Hepatocyte (in vitro differentiated cells): Measurements from ENCODE around the gene FGGY. TPM values are rescaled to one million over a fixed set of nuclear protein-coding genes. Genes with fewer than 3 reads are reported as not detected.

Experiments
- DNase-seq: peaks from one replicate; pipeline ENCODE4 v3.0.0-alpha.2; 2016; ENCODE audit warnings: low spot score
- H2AFZ ChIP-seq: fragments of 200-600 bp; sonication (generic); 2 replicates; pipeline ENCODE4 v1.6.0; 2016; ENCODE audit warnings: antibody characterized with exemption, mild to moderate bottlenecking
- H3K27ac ChIP-seq: fragments of 200-600 bp; sonication (generic); 2 replicates; pipeline ENCODE4 v1.5.1; 2016; ENCODE audit warnings: mild to moderate bottlenecking
- H3K27me3 ChIP-seq: fragments of 200-600 bp; sonication (generic); 2 replicates; pipeline ENCODE4 v1.6.1; 2016
- H3K36me3 ChIP-seq: fragments of 200-600 bp; sonication (generic); replicated peaks from 2 replicates; pipeline ENCODE4 v1.5.1; 2016; ENCODE audit warnings: low read depth; ENCODE audit not compliant: insufficient read depth
- H3K4me1 ChIP-seq: fragments of 200-600 bp; sonication (generic); 2 replicates; pipeline ENCODE4 v1.5.1; 2016; ENCODE audit warnings: mild to moderate bottlenecking, moderate library complexity; ENCODE audit not compliant: insufficient read depth
- H3K4me2 ChIP-seq: fragments of 200-600 bp; sonication (generic); 2 replicates; pipeline ENCODE4 v1.6.0; 2016
- H3K4me3 ChIP-seq: fragments of 200-600 bp; sonication (generic); 2 replicates; pipeline ENCODE4 v1.5.1; 2016; ENCODE audit warnings: mild to moderate bottlenecking
- H3K79me2 ChIP-seq: fragments of 200-600 bp; sonication (generic); 2 replicates; pipeline ENCODE4 v1.6.0; 2017; ENCODE audit warnings: mild to moderate bottlenecking
- H3K9me2 ChIP-seq: fragments of 200-600 bp; sonication (generic); replicated peaks from 2 replicates; pipeline ENCODE4 v1.6.0; 2017; ENCODE audit warnings: mild to moderate bottlenecking; ENCODE audit not compliant: insufficient read depth
- H3K9me3 ChIP-seq: fragments of 200-600 bp; sonication (generic); 2 replicates; pipeline ENCODE4 v1.5.1; 2016; ENCODE audit warnings: low read depth, mild to moderate bottlenecking
- H4K20me1 ChIP-seq: fragments of 200-600 bp; sonication (generic); 2 replicates; pipeline ENCODE4 v1.6.0; 2016; ENCODE audit warnings: mild to moderate bottlenecking; ENCODE audit not compliant: insufficient read depth, poor library complexity, severe bottlenecking
- CTCF ChIP-seq: fragments of 200-600 bp; sonication (generic); IDR thresholded peaks from 2 replicates; pipeline ENCODE4 v1.5.1; 2016; ENCODE audit warnings: antibody characterized with exemption, mild to moderate bottlenecking; ENCODE audit not compliant: poor library complexity
- EZH2 ChIP-seq: fragments of 200-600 bp; sonication (generic); IDR thresholded peaks from 2 replicates; pipeline ENCODE4 v1.6.1; 2016; ENCODE audit warnings: antibody characterized with exemption, mild to moderate bottlenecking, borderline replicate concordance
- EZH2phosphoT487 ChIP-seq: fragments of 200-600 bp; sonication (generic); IDR thresholded peaks from one replicate; pipeline ENCODE4 v1.6.1; 2018; ENCODE audit warnings: antibody characterized with exemption, mild to moderate bottlenecking, low read depth, moderate library complexity; ENCODE audit not compliant: unreplicated experiment, severe bottlenecking
- whole genome bisulfite sequencing: methylation state at CpG from one replicate; pipeline ENCODE4 v1.1.6; 2016; ENCODE audit warnings: low lambda C conversion rate; ENCODE audit errors: missing lambda C conversion rate; 5-methylcytosine and 5-hydroxymethylcytosine counted together
- microRNA-seq: library from miRNA; unstranded; fragments of <30 nt; microRNA quantifications from one replicate; pipeline ENCODE4, GENCODE V29; 2017
- polyA plus RNA-seq: library from polyadenylated mRNA; unstranded; fragments of >200 nt; fragmentation: Nextera tagmentation; extraction: Ambion mirVana; gene quantifications from 2 replicates; pipeline ENCODE4 v1.2.1, GENCODE V29; 2016
- small RNA-seq: library from RNA; depleted of rRNA; stranded (forward); fragments of <200 nt; gene quantifications from one replicate; pipeline ENCODE3, GENCODE V24; 2014
- total RNA-seq: library from RNA; depleted of rRNA; stranded (reverse); fragments of >200 nt; gene quantifications from 2 replicates; pipeline ENCODE4 v1.2.3, GENCODE V29; 2014

The FGGY gene
- total and polyA plus RNA-seq, 2 experiments from 2014 or later = 18.0 to 20.6 TPM

DNA sequence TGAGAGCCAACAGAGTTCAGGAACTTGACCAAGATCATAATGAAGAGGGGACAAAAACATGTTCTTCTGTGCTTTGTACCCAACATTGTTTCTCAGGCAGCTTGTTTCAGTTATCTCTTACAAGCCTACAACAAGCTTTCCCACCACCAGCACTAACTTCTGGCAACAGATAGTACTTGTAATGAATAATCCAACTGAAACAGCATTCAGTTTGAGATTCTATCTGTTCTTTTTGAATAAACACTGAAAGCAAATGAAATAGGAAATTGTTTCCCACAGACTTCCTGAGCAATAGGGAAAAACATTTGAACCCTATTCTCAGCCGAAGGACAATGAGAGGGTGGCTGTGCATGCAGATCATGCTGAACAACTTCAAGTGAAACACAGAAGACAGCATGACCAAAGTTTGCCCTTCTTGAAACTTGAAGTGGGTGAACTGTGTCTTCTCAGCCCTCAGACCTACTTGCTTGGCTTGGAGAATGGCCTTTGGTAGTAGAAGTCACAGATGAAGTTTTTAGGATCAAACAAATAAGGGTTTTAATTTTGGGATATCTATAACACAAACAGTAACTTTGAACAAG is 506.7 kb downstream of the FGGY start:
- no peak overlapping the region for H2AFZ ChIP-seq
- H3K36me3 ChIP-seq = no peaks in the 10 kb centered on the region
- no peaks in the 10 kb centered on the region for H3K9me2 ChIP-seq
- no peaks in the 10 kb centered on the region for H3K27me3 ChIP-seq
- H3K27ac ChIP-seq = no peak overlapping the region
- H4K20me1 ChIP-seq = no peaks in the 10 kb centered on the region
- TF ChIP-seq EZH2phosphoT487 (no peak), CTCF (no peak), EZH2 (no peak)
- no peak overlapping the region for H3K4me3 ChIP-seq
- no peak overlapping the region for H3K4me2 ChIP-seq
- WGBS = 76% methylated on average over 1 of the region's 1 CpG
- no peak for DNase-seq
- no peaks in the 10 kb centered on the region for H3K79me2 ChIP-seq
- no peaks in the 10 kb centered on the region for H3K9me3 ChIP-seq
- H3K4me1 ChIP-seq = no peaks in the 10 kb centered on the region

DNA sequence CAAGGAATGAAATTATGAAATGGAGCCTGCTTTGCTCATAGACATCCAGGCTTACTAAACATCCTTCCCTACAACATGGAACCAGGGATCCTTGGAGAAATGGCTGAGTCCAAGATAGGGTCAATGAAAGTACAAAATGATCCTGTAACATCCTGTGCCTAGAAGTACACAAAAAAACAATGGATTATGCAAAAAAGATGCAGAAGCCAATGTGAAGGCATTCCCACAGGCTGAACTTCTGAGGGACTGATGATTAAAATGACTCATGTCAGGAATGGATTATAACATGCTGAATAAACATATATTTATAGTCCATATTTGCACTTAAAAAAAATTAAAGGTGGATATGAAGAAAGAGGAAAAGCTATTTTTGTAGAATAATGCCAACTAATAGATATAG is 507.4 kb downstream of the FGGY start:
- TF ChIP-seq CTCF (no peak), EZH2 (no peak), EZH2phosphoT487 (no peak)
- no peaks in the 10 kb centered on the region for H3K36me3 ChIP-seq
- no peaks in the 10 kb centered on the region for H3K9me2 ChIP-seq
- no peaks in the 10 kb centered on the region for H3K27me3 ChIP-seq
- no peak overlapping the region for H3K27ac ChIP-seq
- H3K79me2 ChIP-seq = no peaks in the 10 kb centered on the region
- H3K9me3 ChIP-seq = no peaks in the 10 kb centered on the region
- H3K4me3 ChIP-seq = no peak overlapping the region
- no peak overlapping the region for H2AFZ ChIP-seq
- no peak overlapping the region for H3K4me2 ChIP-seq
- no peak for DNase-seq
- H4K20me1 ChIP-seq = no peaks in the 10 kb centered on the region
- H3K4me1 ChIP-seq = no peaks in the 10 kb centered on the region

DNA sequence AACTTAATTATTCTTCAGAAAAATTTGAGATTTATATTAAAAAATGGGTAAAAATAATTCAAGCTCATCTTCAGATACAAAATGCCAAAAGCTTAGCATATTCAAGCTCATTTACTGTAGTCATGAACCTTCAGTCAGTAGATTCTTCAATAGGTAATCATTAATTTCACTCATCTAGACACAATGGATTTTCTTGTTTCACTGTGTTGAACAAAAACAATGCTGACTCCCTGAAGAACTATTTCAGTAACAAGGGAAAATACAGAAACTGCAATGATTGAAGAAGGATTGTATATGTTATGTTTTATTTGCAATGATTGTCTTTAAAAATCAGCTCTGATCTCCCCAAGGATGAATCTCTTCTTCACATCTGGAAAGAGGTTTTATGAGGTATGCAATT is 508.7 kb downstream of the FGGY start:
- no peaks in the 10 kb centered on the region for H4K20me1 ChIP-seq
- no peak overlapping the region for H3K4me3 ChIP-seq
- no peaks in the 10 kb centered on the region for H3K36me3 ChIP-seq
- no peaks in the 10 kb centered on the region for H3K9me2 ChIP-seq
- no peaks in the 10 kb centered on the region for H3K4me1 ChIP-seq
- no peak overlapping the region for H3K27ac ChIP-seq
- H3K27me3 ChIP-seq = no peaks in the 10 kb centered on the region
- TF ChIP-seq CTCF = no peak
- no peak for TF ChIP-seq EZH2
- TF ChIP-seq EZH2phosphoT487 = no peak
- H2AFZ ChIP-seq = no peak overlapping the region
- H3K79me2 ChIP-seq = no peaks in the 10 kb centered on the region
- DNase-seq = no peak
- H3K4me2 ChIP-seq = no peak overlapping the region
- H3K9me3 ChIP-seq = no peaks in the 10 kb centered on the region

Small RNA genes within 50 kb of the gene (microRNA-seq; reads per million reads assigned to microRNA genes)
- not detected for gene MIR4711

Small RNA genes within 50 kb of the gene (small RNA-seq; reads per million reads assigned to genes)
- not detected for gene MIR4711
